ENCODE results near the gene ADGRD2. TPM values are rescaled to one million over a fixed set of nuclear protein-coding genes. Genes with fewer than 3 reads are reported as not detected.

Gene ADGRD2
- total RNA-seq, 1 experiment from 2014 or later: not detected

DNA sequence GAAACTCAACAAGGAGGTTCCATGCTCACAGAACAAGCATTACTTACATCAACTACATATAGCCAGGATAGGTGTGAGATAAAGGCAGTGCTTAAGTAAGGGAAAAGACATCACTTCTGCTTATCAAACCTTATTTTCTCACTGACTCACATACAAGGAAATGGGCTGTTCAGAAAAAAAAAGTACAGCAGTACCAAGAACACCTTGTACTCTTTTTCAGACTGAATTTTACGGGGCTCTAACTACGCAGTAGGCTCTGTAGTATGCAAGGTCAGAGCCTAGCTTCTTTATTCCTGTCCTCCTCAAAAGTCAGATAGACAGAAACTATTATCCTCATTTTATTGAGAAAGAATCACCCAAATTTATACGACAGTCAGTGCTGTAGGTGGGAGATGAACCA, 40.8 kb upstream of the ADGRD2 start:
- TF ChIP-seq, protein P1, sequence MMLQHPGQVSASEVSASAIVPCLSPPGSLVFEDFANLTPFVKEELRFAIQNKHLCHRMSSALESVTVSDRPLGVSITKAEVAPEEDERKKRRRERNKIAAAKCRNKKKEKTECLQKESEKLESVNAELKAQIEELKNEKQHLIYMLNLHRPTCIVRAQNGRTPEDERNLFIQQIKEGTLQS (IDR thresholded peaks at IDR 0.05): no peak
- TF ChIP-seq FOSL1 (IDR thresholded peaks at IDR 0.05; ENCODE audit: low read depth) (no peak), RAD21 (IDR thresholded peaks at IDR 0.05; ENCODE audit: low read depth) (no peak), ZNF274 (IDR thresholded peaks at IDR 0.05; ENCODE audit: low read depth, low read length) (no peak), POLR2AphosphoS5 (IDR thresholded peaks at IDR 0.05; ENCODE audit: low read depth, low read length) (no peak), YY1 (IDR thresholded peaks at IDR 0.05; ENCODE audit: extremely low read depth, insufficient replicate concordance, low read depth, low read length) (no peak), TCF7L2 (IDR thresholded peaks at IDR 0.05; ENCODE audit: borderline replicate concordance, extremely low read depth, insufficient read depth, insufficient read length) (no peak), SP1 (IDR thresholded peaks at IDR 0.05; ENCODE audit: low read depth) (no peak), EGR1 (IDR thresholded peaks at IDR 0.05; ENCODE audit: low read depth) (no peak), SIN3A (IDR thresholded peaks at IDR 0.05; ENCODE audit: low read depth) (no peak), EZH2phosphoT487 (IDR thresholded peaks at IDR 0.05; ENCODE audit: borderline replicate concordance) (no peak), CEBPB (IDR thresholded peaks at IDR 0.05; ENCODE audit: low read depth) (no peak)
- TF ChIP-seq, protein P2, sequence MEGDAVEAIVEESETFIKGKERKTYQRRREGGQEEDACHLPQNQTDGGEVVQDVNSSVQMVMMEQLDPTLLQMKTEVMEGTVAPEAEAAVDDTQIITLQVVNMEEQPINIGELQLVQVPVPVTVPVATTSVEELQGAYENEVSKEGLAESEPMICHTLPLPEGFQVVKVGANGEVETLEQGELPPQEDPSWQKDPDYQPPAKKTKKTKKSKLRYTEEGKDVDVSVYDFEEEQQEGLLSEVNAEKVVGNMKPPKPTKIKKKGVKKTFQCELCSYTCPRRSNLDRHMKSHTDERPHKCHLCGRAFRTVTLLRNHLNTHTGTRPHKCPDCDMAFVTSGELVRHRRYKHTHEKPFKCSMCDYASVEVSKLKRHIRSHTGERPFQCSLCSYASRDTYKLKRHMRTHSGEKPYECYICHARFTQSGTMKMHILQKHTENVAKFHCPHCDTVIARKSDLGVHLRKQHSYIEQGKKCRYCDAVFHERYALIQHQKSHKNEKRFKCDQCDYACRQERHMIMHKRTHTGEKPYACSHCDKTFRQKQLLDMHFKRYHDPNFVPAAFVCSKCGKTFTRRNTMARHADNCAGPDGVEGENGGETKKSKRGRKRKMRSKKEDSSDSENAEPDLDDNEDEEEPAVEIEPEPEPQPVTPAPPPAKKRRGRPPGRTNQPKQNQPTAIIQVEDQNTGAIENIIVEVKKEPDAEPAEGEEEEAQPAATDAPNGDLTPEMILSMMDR (IDR thresholded peaks at IDR 0.05 in 2 of 3, conservative IDR thresholded peaks at IDR 0.05 in 1 of 3; ENCODE audit: borderline replicate concordance in 1 of 3, insufficient read depth in 1 of 3, low read depth in 2 of 3, low read length in 2 of 3): no peak
- TF ChIP-seq, protein P3, sequence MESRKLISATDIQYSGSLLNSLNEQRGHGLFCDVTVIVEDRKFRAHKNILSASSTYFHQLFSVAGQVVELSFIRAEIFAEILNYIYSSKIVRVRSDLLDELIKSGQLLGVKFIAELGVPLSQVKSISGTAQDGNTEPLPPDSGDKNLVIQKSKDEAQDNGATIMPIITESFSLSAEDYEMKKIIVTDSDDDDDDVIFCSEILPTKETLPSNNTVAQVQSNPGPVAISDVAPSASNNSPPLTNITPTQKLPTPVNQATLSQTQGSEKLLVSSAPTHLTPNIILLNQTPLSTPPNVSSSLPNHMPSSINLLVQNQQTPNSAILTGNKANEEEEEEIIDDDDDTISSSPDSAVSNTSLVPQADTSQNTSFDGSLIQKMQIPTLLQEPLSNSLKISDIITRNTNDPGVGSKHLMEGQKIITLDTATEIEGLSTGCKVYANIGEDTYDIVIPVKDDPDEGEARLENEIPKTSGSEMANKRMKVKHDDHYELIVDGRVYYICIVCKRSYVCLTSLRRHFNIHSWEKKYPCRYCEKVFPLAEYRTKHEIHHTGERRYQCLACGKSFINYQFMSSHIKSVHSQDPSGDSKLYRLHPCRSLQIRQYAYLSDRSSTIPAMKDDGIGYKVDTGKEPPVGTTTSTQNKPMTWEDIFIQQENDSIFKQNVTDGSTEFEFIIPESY (IDR thresholded peaks at IDR 0.05; ENCODE audit: extremely low read depth, insufficient replicate concordance, low read length): no peak
- ATAC-seq (no peak), DNase-seq (ENCODE audit: low read depth, low spot score) (no peak)
- Histone ChIP-seq H2AFZ (ENCODE audit: low read depth, low read length, poor library complexity, severe bottlenecking) (no peak overlapping the region), H3K79me2 (ENCODE audit: insufficient read depth, low read length) (peaks cover 100% of the 10 kb centered on the region), H3K27me3 (ENCODE audit: insufficient read depth, low read length) (no peaks in the 10 kb centered on the region), H3K4me1 (ENCODE audit: control insufficient read depth in 1 of 2, insufficient read depth in 2 of 2, low read length in 2 of 2) (peaks cover 4 to 26% of the 10 kb centered on the region in 2 experiments; a peak in 3 of 4 replicates), H3K9me2 (ENCODE audit: insufficient read depth) (no peaks in the 10 kb centered on the region), H3K4me3 (replicated peaks in 1 of 2; ENCODE audit: low read depth in 1 of 2, low read length in 2 of 2) (no peak overlapping the region), H3K9me3 (ENCODE audit: control insufficient read depth in 1 of 2, insufficient read depth in 1 of 2, low read depth in 1 of 2, low read length in 2 of 2) (no peaks in the 10 kb centered on the region), H4K20me1 (ENCODE audit: insufficient read depth) (peaks cover 28% of the 10 kb centered on the region), H3K4me2 (ENCODE audit: low read length) (no peak overlapping the region), H3K27ac (ENCODE audit: low read depth, low read length) (no peak overlapping the region), H3K36me3 (ENCODE audit: control insufficient read depth in 1 of 2, insufficient read depth in 2 of 2, low read length in 2 of 2) (peaks cover 66 to 91% of the 10 kb centered on the region in 2 experiments), H3K9ac (ENCODE audit: low read length) (no peak overlapping the region)
- ChIA-PET CTCF (interaction anchor here (1.2 kb wide), 1 partner anchor 22 kb away, joined by 5 read pairs; no protein-coding TSS in a partner anchor), POLR2A (no interaction called here), RAD21 (ENCODE audit: low non-redundant PET in 1 of 2, low total read pairs in 2 of 2, uncharacterized antibody in 2 of 2, unreplicated experiment in 2 of 2) (no interaction called here)
- no TSS peak for BruUV-seq (replicated peaks)
- intact Hi-C loops (cut with micrococcal nuclease): no loop called here

Data from HCT116 (cell line).